Neural progenitor cell (in vitro differentiated cells): Measurements from ENCODE around the gene SLC23A2. TPM values are rescaled to one million over a fixed set of nuclear protein-coding genes. Genes with fewer than 3 reads are reported as not detected.

Experiments used
- DNase-seq: peaks from one replicate; pipeline ENCODE4 v3.0.0-alpha.2; 2016; ENCODE audit warnings: low spot score
- H2AFZ ChIP-seq: fragments of 200-600 bp; sonication (generic); replicated peaks from 2 replicates; pipeline ENCODE4 v1.6.1; 2016; ENCODE audit warnings: antibody characterized with exemption
- H3F3A ChIP-seq: fragments of 200-600 bp; sonication (generic); 2 replicates; pipeline ENCODE4 v1.6.1; 2016; ENCODE audit warnings: antibody characterized with exemption, low read depth
- H3K27ac ChIP-seq: fragments of 200-600 bp; sonication (generic); 2 replicates; pipeline ENCODE4 v1.5.1; 2016; ENCODE audit warnings: mild to moderate bottlenecking
- H3K27me3 ChIP-seq: fragments of 200-600 bp; sonication (generic); 2 replicates; pipeline ENCODE4 v1.6.1; 2016; ENCODE audit warnings: mild to moderate bottlenecking, moderate library complexity
- H3K36me3 ChIP-seq: fragments of 200-600 bp; sonication (generic); 2 replicates; pipeline ENCODE4 v1.5.1; 2016
- H3K4me1 ChIP-seq: fragments of 200-600 bp; sonication (generic); 2 replicates; pipeline ENCODE4 v1.6.1; 2016; ENCODE audit warnings: mixed run types
- H3K4me2 ChIP-seq: fragments of 200-600 bp; sonication (generic); 2 replicates; pipeline ENCODE4 v1.6.1; 2016
- H3K4me3 ChIP-seq: fragments of 200-600 bp; sonication (generic); 2 replicates; pipeline ENCODE4 v1.5.1; 2016
- H3K79me2 ChIP-seq: fragments of 200-600 bp; sonication (generic); 2 replicates; pipeline ENCODE4 v1.6.1; 2016; ENCODE audit warnings: low read depth
- H3K9ac ChIP-seq: fragments of 200-600 bp; sonication (generic); 2 replicates; pipeline ENCODE4 v1.6.1; 2016
- H3K9me3 ChIP-seq: fragments of 200-600 bp; sonication (generic); 2 replicates; pipeline ENCODE4 v1.5.1; 2016; ENCODE audit warnings: low read depth
- H4K20me1 ChIP-seq: fragments of 200-600 bp; sonication (generic); 2 replicates; pipeline ENCODE4 v1.6.1; 2016; ENCODE audit warnings: low read depth
- H3K27ac Mint-ChIP-seq: 3 replicates; pipeline ENCODE4 v1.8.0; 2021; ENCODE audit warnings: mixed read lengths
- H3K27me3 Mint-ChIP-seq: 2 replicates; pipeline ENCODE4 v1.8.0; 2022; ENCODE audit warnings: low read depth, mild to moderate bottlenecking, inconsistent platforms, moderate library complexity, mixed read lengths; ENCODE audit not compliant: insufficient read depth
- H3K36me3 Mint-ChIP-seq: 3 replicates; pipeline ENCODE4 v1.8.0; 2021; ENCODE audit warnings: mixed read lengths
- H3K4me1 Mint-ChIP-seq: 3 replicates; pipeline ENCODE4 v1.8.0; 2021; ENCODE audit warnings: mixed read lengths
- H3K4me3 Mint-ChIP-seq: 3 replicates; pipeline ENCODE4 v1.8.0; 2021; ENCODE audit warnings: mild to moderate bottlenecking, moderate library complexity, mixed read lengths
- H3K9me3 Mint-ChIP-seq: 3 replicates; pipeline ENCODE4 v1.8.0; 2020; ENCODE audit warnings: mixed read lengths
- EZH2 ChIP-seq: fragments of 200-600 bp; sonication (generic); IDR thresholded peaks from 2 replicates; pipeline ENCODE4 v1.6.1; 2017; ENCODE audit warnings: antibody characterized with exemption, mild to moderate bottlenecking, moderate library complexity
- EZH2phosphoT487 ChIP-seq: fragments of 200-600 bp; sonication (generic); IDR thresholded peaks from 2 replicates; pipeline ENCODE4 v1.6.1; 2017; ENCODE audit warnings: antibody characterized with exemption
- total RNA-seq: library from RNA; depleted of rRNA; stranded (reverse); fragments of >200 nt; gene quantifications from 2 replicates; pipeline ENCODE4 v1.2.3, GENCODE V29; 2015; ENCODE audit warnings: low replicate concordance
- TF ChIP-seq, protein P1 (sequence below): fragments of 200-600 bp; sonication (generic); IDR thresholded peaks from 2 replicates; pipeline ENCODE4 v1.5.1; 2017; ENCODE audit warnings: antibody characterized with exemption, mild to moderate bottlenecking

The SLC23A2 gene
- total RNA-seq, 1 donor from 2014 or later, result 13.0 TPM

DNA sequence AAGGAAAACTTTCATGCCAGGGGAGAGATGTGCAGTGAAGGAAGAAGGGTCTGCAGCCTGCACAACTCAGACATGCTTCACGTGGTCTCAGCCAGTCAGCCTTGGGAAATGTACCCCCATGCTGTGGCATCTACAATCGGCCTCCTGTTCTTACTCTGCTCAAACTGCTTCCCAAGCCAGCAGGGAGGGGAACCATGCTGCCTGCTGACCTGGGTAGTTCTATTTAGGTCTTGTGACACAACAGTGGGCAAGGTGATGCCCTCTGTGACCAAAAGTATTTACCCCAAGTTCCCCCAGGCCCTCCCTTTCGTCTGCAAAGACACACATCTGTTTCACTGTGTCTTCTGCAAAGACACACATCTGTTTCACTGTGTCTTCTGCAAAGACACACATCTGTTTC lies 106.9 kb downstream of the SLC23A2 start:
- H3F3A ChIP-seq, result no peaks in the 10 kb centered on the region
- H3K27me3 ChIP-seq, result no peaks in the 10 kb centered on the region
- no peaks in the 10 kb centered on the region for H3K9me3 ChIP-seq
- H3K4me1 ChIP-seq, result peaks cover 13% of the 10 kb centered on the region
- H3K9me3 Mint-ChIP-seq, result no peaks in the 10 kb centered on the region
- H3K9ac ChIP-seq, result no peak overlapping the region
- no peak for DNase-seq
- peaks cover 13% of the 10 kb centered on the region for H3K36me3 Mint-ChIP-seq
- no peak overlapping the region for H3K27ac ChIP-seq
- peaks cover 11% of the 10 kb centered on the region for H3K27me3 Mint-ChIP-seq
- peak overlapping the region; percentile 93 for H3K27ac Mint-ChIP-seq
- H4K20me1 ChIP-seq, result no peaks in the 10 kb centered on the region
- H3K4me1 Mint-ChIP-seq, result peaks cover 50% of the 10 kb centered on the region
- no peak overlapping the region for H3K4me3 Mint-ChIP-seq
- H2AFZ ChIP-seq, result no peak overlapping the region
- no peaks in the 10 kb centered on the region for H3K36me3 ChIP-seq
- H3K79me2 ChIP-seq, result no peaks in the 10 kb centered on the region
- no peak overlapping the region for H3K4me2 ChIP-seq
- H3K4me3 ChIP-seq, result no peak overlapping the region
- TF ChIP-seq EZH2phosphoT487 (no peak), EZH2 (no peak)
- TF ChIP-seq, protein P1, sequence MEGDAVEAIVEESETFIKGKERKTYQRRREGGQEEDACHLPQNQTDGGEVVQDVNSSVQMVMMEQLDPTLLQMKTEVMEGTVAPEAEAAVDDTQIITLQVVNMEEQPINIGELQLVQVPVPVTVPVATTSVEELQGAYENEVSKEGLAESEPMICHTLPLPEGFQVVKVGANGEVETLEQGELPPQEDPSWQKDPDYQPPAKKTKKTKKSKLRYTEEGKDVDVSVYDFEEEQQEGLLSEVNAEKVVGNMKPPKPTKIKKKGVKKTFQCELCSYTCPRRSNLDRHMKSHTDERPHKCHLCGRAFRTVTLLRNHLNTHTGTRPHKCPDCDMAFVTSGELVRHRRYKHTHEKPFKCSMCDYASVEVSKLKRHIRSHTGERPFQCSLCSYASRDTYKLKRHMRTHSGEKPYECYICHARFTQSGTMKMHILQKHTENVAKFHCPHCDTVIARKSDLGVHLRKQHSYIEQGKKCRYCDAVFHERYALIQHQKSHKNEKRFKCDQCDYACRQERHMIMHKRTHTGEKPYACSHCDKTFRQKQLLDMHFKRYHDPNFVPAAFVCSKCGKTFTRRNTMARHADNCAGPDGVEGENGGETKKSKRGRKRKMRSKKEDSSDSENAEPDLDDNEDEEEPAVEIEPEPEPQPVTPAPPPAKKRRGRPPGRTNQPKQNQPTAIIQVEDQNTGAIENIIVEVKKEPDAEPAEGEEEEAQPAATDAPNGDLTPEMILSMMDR, result no peak

GRCh38 chr20:4893709-4894108 lies 107.6 kb downstream of the SLC23A2 start:
- H3K27me3 Mint-ChIP-seq, result peaks cover 11% of the 10 kb centered on the region
- peaks cover 11% of the 10 kb centered on the region for H3K36me3 Mint-ChIP-seq
- no peak overlapping the region for H3K9ac ChIP-seq
- H3K27ac ChIP-seq, result no peak overlapping the region
- no peaks in the 10 kb centered on the region for H3F3A ChIP-seq
- H3K27ac Mint-ChIP-seq, result peak overlapping the region; percentile 85
- H4K20me1 ChIP-seq, result no peaks in the 10 kb centered on the region
- peaks cover 13% of the 10 kb centered on the region for H3K4me1 ChIP-seq
- peaks cover 50% of the 10 kb centered on the region for H3K4me1 Mint-ChIP-seq
- no peak for TF ChIP-seq EZH2phosphoT487
- no peak for TF ChIP-seq EZH2
- TF ChIP-seq, protein P1, result no peak
- H3K9me3 ChIP-seq, result no peaks in the 10 kb centered on the region
- H3K4me2 ChIP-seq, result no peak overlapping the region
- no peaks in the 10 kb centered on the region for H3K79me2 ChIP-seq
- no peaks in the 10 kb centered on the region for H3K36me3 ChIP-seq
- H3K9me3 Mint-ChIP-seq, result no peaks in the 10 kb centered on the region
- H3K4me3 Mint-ChIP-seq, result peak overlapping the region; percentile 53
- no peaks in the 10 kb centered on the region for H3K27me3 ChIP-seq
- no peak overlapping the region for H2AFZ ChIP-seq
- no peak for DNase-seq
- H3K4me3 ChIP-seq, result no peak overlapping the region

DNA sequence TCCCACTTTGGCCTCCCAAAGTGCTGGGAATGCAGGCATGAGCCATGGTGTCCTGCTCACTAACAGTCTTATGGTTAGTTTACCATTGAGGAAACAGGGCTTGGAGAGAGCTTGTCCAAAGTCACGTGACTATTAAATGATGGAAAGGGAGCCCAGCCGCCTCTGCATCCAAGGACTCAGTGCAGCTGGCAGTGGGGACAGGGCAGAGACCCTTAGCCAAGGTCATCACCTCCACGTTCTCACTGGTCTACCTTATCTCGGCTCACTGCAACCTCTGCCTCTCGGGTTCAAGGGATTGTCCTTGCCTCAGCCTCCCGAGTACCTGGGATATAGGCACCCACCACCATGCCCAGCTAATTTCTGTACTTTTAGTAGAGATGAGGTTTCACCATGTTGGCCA lies 109.3 kb downstream of the SLC23A2 start:
- no peak overlapping the region for H3K27ac ChIP-seq
- no peak overlapping the region for H3K27ac Mint-ChIP-seq
- H3F3A ChIP-seq, result no peaks in the 10 kb centered on the region
- no peaks in the 10 kb centered on the region for H3K27me3 ChIP-seq
- H4K20me1 ChIP-seq, result no peaks in the 10 kb centered on the region
- no peaks in the 10 kb centered on the region for H3K9me3 Mint-ChIP-seq
- H3K79me2 ChIP-seq, result no peaks in the 10 kb centered on the region
- H3K27me3 Mint-ChIP-seq, result peaks cover 11% of the 10 kb centered on the region
- no peak overlapping the region for H3K4me3 Mint-ChIP-seq
- TF ChIP-seq EZH2phosphoT487, result no peak
- no peak for TF ChIP-seq EZH2
- TF ChIP-seq, protein P1, result no peak
- peaks cover 13% of the 10 kb centered on the region for H3K4me1 ChIP-seq
- no peak overlapping the region for H2AFZ ChIP-seq
- H3K9me3 ChIP-seq, result no peaks in the 10 kb centered on the region
- H3K36me3 Mint-ChIP-seq, result peaks cover 8% of the 10 kb centered on the region
- no peak overlapping the region for H3K9ac ChIP-seq
- no peak overlapping the region for H3K4me2 ChIP-seq
- peaks cover 38% of the 10 kb centered on the region for H3K4me1 Mint-ChIP-seq
- no peak for DNase-seq
- no peak overlapping the region for H3K4me3 ChIP-seq
- H3K36me3 ChIP-seq, result no peaks in the 10 kb centered on the region
